Caco-2 (cell line): ENCODE data around the gene HRC. TPM values are rescaled to one million over a fixed set of nuclear protein-coding genes. Genes with fewer than 3 reads are reported as not detected.

Experiments used
- BruUV-seq: library from RNA; stranded (reverse); fragments of 400-500 nt; replicated peaks from 2 replicates; lab custom pipeline; 2021; lab: Mats Ljungman, UMichigan
- CTCF ChIA-PET: fragments of 300-600 bp; sonication (Branson Sonifier 250); formaldehyde crosslinking; loops from one replicate; lab custom pipeline; 2022; ENCODE audit warnings: antibody characterized with exemption; lab: Charles Lee
- POLR2A ChIA-PET: fragments of 300-600 bp; sonication (Branson Sonifier 250); formaldehyde crosslinking; loops from one replicate; lab custom pipeline; 2022; ENCODE audit warnings: antibody characterized with exemption; lab: Charles Lee
- DNase-seq, 2 experiments: peaks; one replicate each; pipeline versions ENCODE4 v3.0.0 to v3.0.0-alpha.2; 2020 to 2022
- H3K27me3 ChIP-seq: replicated peaks from 2 replicates; pipeline ENCODE4 v1.6.0; 2011; ENCODE audit warnings: low read length; ENCODE audit not compliant: control insufficient read depth, insufficient read depth
- H3K36me3 ChIP-seq: 2 replicates; pipeline ENCODE4 v1.5.1; 2011; ENCODE audit warnings: low read length; ENCODE audit not compliant: control insufficient read depth, insufficient read depth
- H3K4me1 ChIP-seq: fragments of 250-450 bp; sonication (Bioruptor Pico); 2 replicates; pipeline ENCODE4 v1.5.1; 2020; ENCODE audit warnings: mild to moderate bottlenecking
- H3K4me3 ChIP-seq: 2 replicates; pipeline ENCODE4 v1.5.1; 2011; ENCODE audit warnings: low read depth, mild to moderate bottlenecking, control low read depth, low read length
- H3K9me3 ChIP-seq: fragments of 250-450 bp; sonication (Bioruptor Pico); 2 replicates; pipeline ENCODE4 v1.5.1; 2020; ENCODE audit warnings: mild to moderate bottlenecking, moderate library complexity
- H3K27ac Mint-ChIP-seq: one replicate; pipeline ENCODE4 v1.8.0; 2022; ENCODE audit warnings: mixed read lengths; ENCODE audit not compliant: unreplicated experiment
- H3K27me3 Mint-ChIP-seq: one replicate; pipeline ENCODE4 v1.8.0; 2022; ENCODE audit warnings: mixed read lengths; ENCODE audit not compliant: insufficient read depth, unreplicated experiment
- H3K36me3 Mint-ChIP-seq: one replicate; pipeline ENCODE4 v1.8.0; 2022; ENCODE audit warnings: mild to moderate bottlenecking, mixed read lengths; ENCODE audit not compliant: insufficient read depth, unreplicated experiment
- H3K4me1 Mint-ChIP-seq: one replicate; pipeline ENCODE4 v1.8.0; 2022; ENCODE audit warnings: low read depth, mixed read lengths; ENCODE audit not compliant: unreplicated experiment
- H3K4me3 Mint-ChIP-seq: one replicate; pipeline ENCODE4 v1.8.0; 2022; ENCODE audit warnings: mild to moderate bottlenecking, moderate library complexity, mixed read lengths; ENCODE audit not compliant: unreplicated experiment
- H3K9me3 Mint-ChIP-seq: one replicate; pipeline ENCODE4 v1.8.0; 2022; ENCODE audit warnings: mixed read lengths; ENCODE audit not compliant: unreplicated experiment
- intact Hi-C: fragments of 100-400 bp; cut with micrococcal nuclease; formaldehyde crosslinking; loops from one replicate; pipeline ENCODE4 v1.10.0; 2022; ENCODE audit not compliant: unreplicated experiment
- total RNA-seq: library from RNA; stranded (reverse); gene quantifications from 2 replicates; pipeline ENCODE4 v1.2.3, GENCODE V29; 2022
- TF ChIP-seq, protein P1 (sequence below), 2 experiments: fragments of 200-600 bp in 1 of 2; IDR thresholded peaks; 1 replicate in 1 of 2; 2 replicates in 1 of 2; pipeline versions ENCODE4 v1.5.1 to v1.8.0; 2011 to 2022; ENCODE audit warnings: antibody characterized with exemption in 1 of 2, control low read depth in 1 of 2, inconsistent platforms in 1 of 2, low read depth in 1 of 2, low read length in 1 of 2, mild to moderate bottlenecking in 1 of 2, moderate library complexity in 1 of 2; ENCODE audit not compliant: insufficient read depth in 1 of 2, severe bottlenecking in 1 of 2, unreplicated experiment in 1 of 2

Gene HRC
- total RNA-seq, 1 experiment from 2014 or later, result not detected

DNA sequence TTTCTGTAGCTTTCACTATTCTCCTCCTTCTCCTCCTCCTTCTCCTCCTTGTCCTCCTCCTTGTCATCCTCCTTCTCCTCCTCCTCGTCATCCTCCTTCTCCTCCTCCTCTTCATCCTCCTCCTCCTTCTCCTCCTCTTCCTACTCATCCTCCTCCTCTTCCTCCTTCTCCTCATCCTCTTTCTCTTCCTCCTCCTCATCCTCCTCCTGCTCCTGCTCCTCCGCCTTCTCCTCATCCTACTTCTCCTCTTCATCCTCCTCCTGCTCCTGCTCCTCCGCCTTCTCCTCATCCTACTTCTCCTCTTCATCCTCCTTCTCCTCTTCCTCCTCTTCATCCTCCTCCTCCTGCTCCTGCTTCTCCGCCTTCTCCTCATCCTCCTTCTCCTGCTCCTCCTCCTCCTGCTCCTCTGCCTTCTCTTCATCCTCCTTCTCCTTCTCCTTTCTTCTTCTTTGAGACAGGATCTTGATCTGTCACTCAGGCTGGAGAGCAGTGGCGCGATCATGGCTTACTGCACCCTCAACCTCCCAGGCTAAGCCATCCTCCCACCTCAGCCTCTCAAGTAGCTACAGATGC is 38.7 kb upstream of the HRC start:
- CTCF ChIA-PET, result interaction anchor here (0.5 kb wide), 1 partner anchor 72 kb away, joined by 7 read pairs; no protein-coding TSS in a partner anchor
- DNase-seq, result no peak
- Mint-ChIP-seq H3K4me1 (no peaks in the 10 kb centered on the region), H3K9me3 (no peaks in the 10 kb centered on the region), H3K27ac (no peak overlapping the region), H3K4me3 (no peak overlapping the region), H3K27me3 (no peaks in the 10 kb centered on the region), H3K36me3 (peaks cover 17% of the 10 kb centered on the region)
- Histone ChIP-seq H3K9me3 (no peaks in the 10 kb centered on the region), H3K36me3 (no peaks in the 10 kb centered on the region), H3K4me3 (no peak overlapping the region), H3K4me1 (no peaks in the 10 kb centered on the region), H3K27me3 (no peaks in the 10 kb centered on the region)
- TF ChIP-seq, protein P1, sequence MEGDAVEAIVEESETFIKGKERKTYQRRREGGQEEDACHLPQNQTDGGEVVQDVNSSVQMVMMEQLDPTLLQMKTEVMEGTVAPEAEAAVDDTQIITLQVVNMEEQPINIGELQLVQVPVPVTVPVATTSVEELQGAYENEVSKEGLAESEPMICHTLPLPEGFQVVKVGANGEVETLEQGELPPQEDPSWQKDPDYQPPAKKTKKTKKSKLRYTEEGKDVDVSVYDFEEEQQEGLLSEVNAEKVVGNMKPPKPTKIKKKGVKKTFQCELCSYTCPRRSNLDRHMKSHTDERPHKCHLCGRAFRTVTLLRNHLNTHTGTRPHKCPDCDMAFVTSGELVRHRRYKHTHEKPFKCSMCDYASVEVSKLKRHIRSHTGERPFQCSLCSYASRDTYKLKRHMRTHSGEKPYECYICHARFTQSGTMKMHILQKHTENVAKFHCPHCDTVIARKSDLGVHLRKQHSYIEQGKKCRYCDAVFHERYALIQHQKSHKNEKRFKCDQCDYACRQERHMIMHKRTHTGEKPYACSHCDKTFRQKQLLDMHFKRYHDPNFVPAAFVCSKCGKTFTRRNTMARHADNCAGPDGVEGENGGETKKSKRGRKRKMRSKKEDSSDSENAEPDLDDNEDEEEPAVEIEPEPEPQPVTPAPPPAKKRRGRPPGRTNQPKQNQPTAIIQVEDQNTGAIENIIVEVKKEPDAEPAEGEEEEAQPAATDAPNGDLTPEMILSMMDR (IDR thresholded peaks at IDR 0.05; ENCODE audit: insufficient read depth in 1 of 2, low read depth in 1 of 2, low read length in 1 of 2, severe bottlenecking in 1 of 2, unreplicated experiment in 1 of 2), result no peak
- POLR2A ChIA-PET, result no interaction called here
- intact Hi-C loops, result no loop called here
- BruUV-seq, result no TSS peak

DNA sequence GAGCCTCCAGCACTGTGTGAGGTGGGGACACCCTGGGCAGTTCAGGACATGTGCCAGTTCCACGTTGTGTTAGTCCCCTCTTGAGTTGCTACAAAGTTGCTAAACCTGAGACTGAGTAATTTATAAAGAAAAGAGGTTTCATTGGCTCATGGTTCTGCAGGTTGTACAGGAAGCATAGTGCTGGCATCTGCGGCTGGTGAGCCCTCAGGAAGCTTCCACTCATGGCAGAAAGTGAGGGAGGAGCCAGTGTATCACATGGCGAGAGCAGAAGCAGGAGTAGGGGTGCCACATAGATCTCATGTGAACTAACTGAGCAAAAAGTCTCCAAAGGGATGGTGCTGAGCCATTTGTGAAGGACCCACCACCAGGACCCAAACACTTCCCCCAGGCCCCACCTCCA is 35.6 kb upstream of the HRC start:
- Histone ChIP-seq H3K36me3 (no peaks in the 10 kb centered on the region), H3K9me3 (no peaks in the 10 kb centered on the region), H3K27me3 (no peaks in the 10 kb centered on the region), H3K4me3 (no peak overlapping the region), H3K4me1 (no peaks in the 10 kb centered on the region)
- TF ChIP-seq, protein P1 (IDR thresholded peaks at IDR 0.05; ENCODE audit: insufficient read depth in 1 of 2, low read depth in 1 of 2, low read length in 1 of 2, severe bottlenecking in 1 of 2, unreplicated experiment in 1 of 2), result no peak
- BruUV-seq, result no TSS peak
- ChIA-PET CTCF (no interaction called here), POLR2A (no interaction called here)
- Mint-ChIP-seq H3K4me1 (no peaks in the 10 kb centered on the region), H3K27ac (no peak overlapping the region), H3K4me3 (no peak overlapping the region), H3K27me3 (no peaks in the 10 kb centered on the region), H3K36me3 (peaks cover 18% of the 10 kb centered on the region), H3K9me3 (no peaks in the 10 kb centered on the region)
- no peak for DNase-seq
- intact Hi-C loops, result no loop called here

DNA sequence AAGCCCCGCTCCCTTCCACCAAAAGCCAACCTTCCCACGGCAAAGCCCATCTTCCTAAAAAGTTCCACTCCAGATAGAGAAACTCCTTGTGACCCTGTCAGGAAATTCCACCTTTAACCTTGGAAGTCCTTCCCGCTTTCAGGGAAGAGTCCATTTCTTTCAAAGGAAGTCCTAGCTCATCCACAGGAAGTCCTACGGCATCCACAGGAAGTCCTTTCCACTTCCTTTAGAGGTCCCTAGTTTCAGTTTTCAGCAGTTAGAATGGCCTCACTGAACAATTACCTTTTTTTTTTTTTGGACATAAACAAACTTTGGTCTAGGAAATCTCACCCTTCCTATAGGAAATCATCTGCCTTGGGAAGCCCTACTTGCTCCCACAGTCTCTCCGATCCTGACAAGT is 34.1 kb upstream of the HRC start:
- no peak for DNase-seq
- H3K4me1 ChIP-seq, result no peaks in the 10 kb centered on the region
- POLR2A ChIA-PET, result no interaction called here
- Mint-ChIP-seq H3K27ac (no peak overlapping the region), H3K4me3 (no peak overlapping the region), H3K9me3 (peaks cover 3% of the 10 kb centered on the region), H3K36me3 (peaks cover 27% of the 10 kb centered on the region), H3K27me3 (no peaks in the 10 kb centered on the region), H3K4me1 (no peaks in the 10 kb centered on the region)
- peaks cover 2% of the 10 kb centered on the region; the same call in 1 of the 2 replicates for H3K9me3 ChIP-seq
- TF ChIP-seq, protein P1 (IDR thresholded peaks at IDR 0.05; ENCODE audit: insufficient read depth in 1 of 2, low read depth in 1 of 2, low read length in 1 of 2, severe bottlenecking in 1 of 2, unreplicated experiment in 1 of 2), result no peak
- no TSS peak for BruUV-seq
- H3K27me3 ChIP-seq, result no peaks in the 10 kb centered on the region
- no peak overlapping the region for H3K4me3 ChIP-seq
- intact Hi-C loops, result no loop called here
- no peaks in the 10 kb centered on the region for H3K36me3 ChIP-seq
- CTCF ChIA-PET, result interaction anchor here (0.7 kb wide), 1 partner anchor 140 kb away, joined by 3 read pairs; no protein-coding TSS in a partner anchor
